ENCODE data around the gene PXYLP1. TPM values are rescaled to one million over a fixed set of nuclear protein-coding genes. Genes with fewer than 3 reads are reported as not detected.
"Not testable (repeated sequence)": the region's sequence is repeated elsewhere in the genome, so short reads cannot be mapped to it uniquely, and the experiment has no call there.

PXYLP1 gene
- total and polyA plus RNA-seq, 4 donors, result 3.8 to 29.6 (median 12.5) TPM

DNA sequence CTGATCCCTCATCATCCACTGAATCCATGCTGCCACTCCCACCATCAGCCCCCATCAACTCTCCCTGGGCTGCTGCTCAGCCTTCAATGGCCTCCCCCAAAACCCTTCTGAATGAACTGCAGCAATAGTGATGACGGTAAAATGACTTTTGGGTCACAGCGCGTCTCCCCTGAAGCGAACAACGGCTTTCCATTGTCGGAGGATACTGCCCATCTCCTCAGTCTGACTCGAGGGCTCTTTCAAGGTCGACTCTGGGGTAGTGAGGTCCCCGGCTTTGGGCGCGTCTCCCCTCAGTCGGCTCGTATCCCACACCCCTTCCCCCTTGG, 79.5 kb downstream of the PXYLP1 start:
- no peaks in the 10 kb centered on the region for H3K36me3 ChIP-seq (ENCODE audit: control insufficient read depth in 1 of 2, insufficient read depth in 2 of 2, low read length in 1 of 2)
- peak overlapping the region; percentile 9 to 27 for H3K4me3 ChIP-seq (ENCODE audit: low read length in 2 of 2)
- no peaks in the 10 kb centered on the region for H3K9me3 ChIP-seq (ENCODE audit: control insufficient read depth, low read length)
- intact Hi-C loops (cut with DNase I), result loop anchor here (2.0 to 5.0 kb wide), 5 partner anchors 46 to 251 kb away; no protein-coding TSS in a partner anchor
- ATAC-seq (ENCODE audit: low FRiP score) (no peak), DNase-seq (no peak)
- 9 to 12% methylated on average over 13 of the region's 13 CpGs for WGBS, 2 donors
- H3K27me3 ChIP-seq (ENCODE audit: control insufficient read depth in 1 of 2, insufficient read depth in 2 of 2, low read length in 1 of 2), result no peaks in the 10 kb centered on the region
- H3K27ac ChIP-seq (ENCODE audit: low read depth in 1 of 2, low read length in 2 of 2), result no peak overlapping the region
- no peaks in the 10 kb centered on the region for H3K4me1 ChIP-seq (ENCODE audit: control insufficient read depth in 1 of 2, insufficient read depth in 2 of 2, low read length in 2 of 2)

DNA sequence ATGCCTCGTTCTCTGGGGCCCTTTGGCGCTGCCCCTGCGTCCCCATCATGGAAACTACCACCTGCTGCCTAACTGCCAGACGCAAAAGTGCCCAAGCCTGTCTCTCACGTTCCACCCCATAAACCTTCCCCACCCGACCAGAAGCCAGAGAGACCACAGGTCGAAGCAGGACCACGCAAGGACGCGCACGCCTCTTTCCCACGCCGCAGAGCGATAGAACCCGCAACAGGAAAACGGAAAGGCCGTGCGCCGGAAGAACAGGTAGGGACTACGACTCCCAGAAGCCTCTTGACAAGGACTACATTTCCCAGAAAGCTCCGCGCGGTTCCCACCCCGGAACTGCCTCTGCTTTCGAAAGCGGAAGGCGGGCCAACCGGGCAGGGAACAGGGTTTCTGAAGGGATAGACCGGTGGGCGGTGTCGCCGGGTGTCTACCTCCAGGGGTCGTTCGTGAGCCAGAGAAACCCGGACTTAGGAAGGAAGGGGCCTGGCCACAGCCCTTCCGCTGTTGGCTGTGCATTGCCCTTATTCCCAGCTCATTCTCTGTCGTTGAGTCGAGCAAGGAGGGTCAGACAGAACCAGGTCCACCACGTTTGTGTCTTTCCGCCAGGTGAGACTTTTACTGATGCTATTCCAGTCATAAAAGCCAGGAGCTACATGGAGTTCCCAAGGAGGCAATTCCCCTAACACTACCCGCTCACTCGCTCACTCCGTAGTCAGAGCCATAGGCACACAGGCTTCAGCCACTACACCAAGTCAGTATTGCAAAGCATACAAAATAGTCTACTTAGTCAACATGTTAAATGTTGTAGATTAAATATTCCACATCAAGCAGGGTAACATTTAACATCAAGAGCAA, 80.1 kb downstream of the PXYLP1 start:
- intact Hi-C loops (cut with DNase I), result loop anchor here (2.0 to 5.0 kb wide), 5 partner anchors 46 to 251 kb away; no protein-coding TSS in a partner anchor

GRCh38 chr3:141312354-141313092, 80.9 kb downstream of the PXYLP1 start:
- Histone ChIP-seq H3K4me3 (ENCODE audit: low read length in 2 of 2) (peak overlapping the region in 1 of 2 donors; percentile 20), H3K9me3 (ENCODE audit: control insufficient read depth, low read length) (no peaks in the 10 kb centered on the region), H3K27ac (ENCODE audit: low read depth in 1 of 2, low read length in 2 of 2) (no peak overlapping the region), H3K27me3 (ENCODE audit: control insufficient read depth in 1 of 2, insufficient read depth in 2 of 2, low read length in 1 of 2) (no peaks in the 10 kb centered on the region), H3K36me3 (ENCODE audit: control insufficient read depth in 1 of 2, insufficient read depth in 2 of 2, low read length in 1 of 2) (no peaks in the 10 kb centered on the region), H3K4me1 (ENCODE audit: control insufficient read depth in 1 of 2, insufficient read depth in 2 of 2, low read length in 2 of 2) (no peaks in the 10 kb centered on the region)
- intact Hi-C loops (cut with DNase I), result loop anchor here (5.0 kb wide), 4 partner anchors 45 to 250 kb away; no protein-coding TSS in a partner anchor
- no peak for ATAC-seq (ENCODE audit: low FRiP score)
- DNase-seq, result no peak
- 91 to 93% methylated on average over 16 of the region's 16 CpGs for WGBS, 2 donors

More for the DNA sequence above, 80.1 kb downstream of the PXYLP1 start:
- Histone ChIP-seq H3K27ac (ENCODE audit: low read depth in 1 of 2, low read length in 2 of 2) (peak overlapping the region in 1 of 2 donors; percentile 49), H3K4me3 (ENCODE audit: low read length in 2 of 2) (peak overlapping the region; percentile 20 to 27), H3K27me3 (ENCODE audit: control insufficient read depth in 1 of 2, insufficient read depth in 2 of 2, low read length in 1 of 2) (no peaks in the 10 kb centered on the region), H3K9me3 (ENCODE audit: control insufficient read depth, low read length) (no peaks in the 10 kb centered on the region), H3K36me3 (ENCODE audit: control insufficient read depth in 1 of 2, insufficient read depth in 2 of 2, low read length in 1 of 2) (no peaks in the 10 kb centered on the region), H3K4me1 (ENCODE audit: control insufficient read depth in 1 of 2, insufficient read depth in 2 of 2, low read length in 2 of 2) (no peaks in the 10 kb centered on the region)
- WGBS, 2 donors, result 5 to 6% methylated on average over 42 to 43 of the region's 43 CpGs
- DNase-seq (peak; percentile 99), ATAC-seq (ENCODE audit: low FRiP score) (peak; percentile 99)

GRCh38 chr3:141313093-141313683, 81.6 kb downstream of the PXYLP1 start:
- DNase-seq, result no peak
- Histone ChIP-seq H3K27ac (ENCODE audit: low read depth in 1 of 2, low read length in 2 of 2) (no peak overlapping the region), H3K36me3 (ENCODE audit: control insufficient read depth in 1 of 2, insufficient read depth in 2 of 2, low read length in 1 of 2) (no peaks in the 10 kb centered on the region), H3K4me1 (ENCODE audit: control insufficient read depth in 1 of 2, insufficient read depth in 2 of 2, low read length in 2 of 2) (no peaks in the 10 kb centered on the region), H3K4me3 (ENCODE audit: low read length in 2 of 2) (no peak overlapping the region), H3K27me3 (ENCODE audit: control insufficient read depth in 1 of 2, insufficient read depth in 2 of 2, low read length in 1 of 2) (no peaks in the 10 kb centered on the region), H3K9me3 (ENCODE audit: control insufficient read depth, low read length) (no peaks in the 10 kb centered on the region)
- WGBS, 2 donors, result 95% methylated on average over 10 of the region's 10 CpGs
- no peak for ATAC-seq (ENCODE audit: low FRiP score)
- intact Hi-C loops (cut with DNase I), result loop anchor here (5.0 kb wide), 4 partner anchors 44 to 249 kb away; no protein-coding TSS in a partner anchor

GRCh38 chr3:141314415-141314814, 82.8 kb downstream of the PXYLP1 start:
- intact Hi-C loops (cut with DNase I), result loop anchor here (5.0 kb wide), 4 partner anchors 43 to 248 kb away; no protein-coding TSS in a partner anchor
- not testable (repeated sequence) for H3K27ac ChIP-seq (ENCODE audit: low read depth in 1 of 2, low read length in 2 of 2); H3K4me3 ChIP-seq (ENCODE audit: low read length in 2 of 2); H3K36me3 ChIP-seq (ENCODE audit: control insufficient read depth in 1 of 2, insufficient read depth in 2 of 2, low read length in 1 of 2); DNase-seq; ATAC-seq (ENCODE audit: low FRiP score); H3K27me3 ChIP-seq (ENCODE audit: control insufficient read depth in 1 of 2, insufficient read depth in 2 of 2, low read length in 1 of 2); H3K9me3 ChIP-seq (ENCODE audit: control insufficient read depth, low read length); H3K4me1 ChIP-seq (ENCODE audit: control insufficient read depth in 1 of 2, insufficient read depth in 2 of 2, low read length in 2 of 2)
- WGBS, 2 donors, result 93 to 94% methylated on average over 4 of the region's 4 CpGs

DNA sequence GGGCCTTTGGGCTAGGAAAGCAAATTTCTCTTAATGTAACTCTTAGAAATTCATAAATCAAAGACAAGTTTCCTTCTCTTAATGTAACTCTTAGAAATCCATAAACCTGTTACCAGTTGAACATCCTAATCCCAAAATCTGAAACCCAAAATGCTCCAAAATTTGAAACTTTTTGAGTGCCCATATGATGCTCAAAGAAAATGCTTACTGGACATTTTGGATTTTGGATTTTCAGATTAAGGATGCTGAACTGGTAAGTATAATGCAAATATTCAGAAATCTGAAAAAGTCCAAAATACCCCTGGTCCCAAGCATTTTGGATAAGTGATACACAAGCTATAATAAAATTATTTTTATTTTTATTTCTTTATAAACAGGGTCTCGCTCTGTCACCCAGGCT, 85.2 kb downstream of the PXYLP1 start:
- 97% methylated on average over 1 of the region's 1 CpG for WGBS, 2 donors
- H3K36me3 ChIP-seq (ENCODE audit: control insufficient read depth in 1 of 2, insufficient read depth in 2 of 2, low read length in 1 of 2), result no peaks in the 10 kb centered on the region
- intact Hi-C loops (cut with DNase I), result no loop called here
- H3K27ac ChIP-seq (ENCODE audit: low read depth in 1 of 2, low read length in 2 of 2), result no peak overlapping the region
- ATAC-seq (ENCODE audit: low FRiP score), result no peak
- H3K27me3 ChIP-seq (ENCODE audit: control insufficient read depth in 1 of 2, insufficient read depth in 2 of 2, low read length in 1 of 2), result no peaks in the 10 kb centered on the region
- DNase-seq, result no peak
- no peak overlapping the region for H3K4me3 ChIP-seq (ENCODE audit: low read length in 2 of 2)
- H3K4me1 ChIP-seq (ENCODE audit: control insufficient read depth in 1 of 2, insufficient read depth in 2 of 2, low read length in 2 of 2), result no peaks in the 10 kb centered on the region
- H3K9me3 ChIP-seq (ENCODE audit: control insufficient read depth, low read length), result no peaks in the 10 kb centered on the region

GRCh38 chr3:141320399-141321108, 88.9 kb downstream of the PXYLP1 start:
- H3K4me3 ChIP-seq (ENCODE audit: low read length in 2 of 2), result no peak overlapping the region
- intact Hi-C loops (cut with DNase I), result no loop called here
- ATAC-seq (ENCODE audit: low FRiP score), result no peak

GRCh38 chr3:141321109-141321497, 89.5 kb downstream of the PXYLP1 start:
- Histone ChIP-seq H3K4me3 (ENCODE audit: low read length in 2 of 2) (no peak overlapping the region), H3K27ac (ENCODE audit: low read depth in 1 of 2, low read length in 2 of 2) (no peak overlapping the region), H3K4me1 (ENCODE audit: control insufficient read depth in 1 of 2, insufficient read depth in 2 of 2, low read length in 2 of 2) (no peaks in the 10 kb centered on the region), H3K27me3 (ENCODE audit: control insufficient read depth in 1 of 2, insufficient read depth in 2 of 2, low read length in 1 of 2) (no peaks in the 10 kb centered on the region), H3K36me3 (ENCODE audit: control insufficient read depth in 1 of 2, insufficient read depth in 2 of 2, low read length in 1 of 2) (no peaks in the 10 kb centered on the region), H3K9me3 (ENCODE audit: control insufficient read depth, low read length) (no peaks in the 10 kb centered on the region)
- WGBS, 2 donors, result 95 to 96% methylated on average over 1 of the region's 1 CpG
- DNase-seq (no peak), ATAC-seq (ENCODE audit: low FRiP score) (no peak)
- intact Hi-C loops (cut with DNase I), result no loop called here

More at GRCh38 chr3:141320399-141321108, 88.9 kb downstream of the PXYLP1 start:
- Histone ChIP-seq H3K9me3 (ENCODE audit: control insufficient read depth, low read length) (no peaks in the 10 kb centered on the region), H3K36me3 (ENCODE audit: control insufficient read depth in 1 of 2, insufficient read depth in 2 of 2, low read length in 1 of 2) (no peaks in the 10 kb centered on the region), H3K4me1 (ENCODE audit: control insufficient read depth in 1 of 2, insufficient read depth in 2 of 2, low read length in 2 of 2) (no peaks in the 10 kb centered on the region), H3K27ac (ENCODE audit: low read depth in 1 of 2, low read length in 2 of 2) (no peak overlapping the region), H3K27me3 (ENCODE audit: control insufficient read depth in 1 of 2, insufficient read depth in 2 of 2, low read length in 1 of 2) (no peaks in the 10 kb centered on the region)
- no peak for DNase-seq
